ENCODE measurements around the gene U2AF1L4.

GRCh38 chr19:35793381-35794165 is 48.4 kb upstream of the U2AF1L4 start:
- TF ChIP-seq CTCF (IDR thresholded peaks at IDR 0.05) (no peak), POLR2A (IDR thresholded peaks at IDR 0.05; ENCODE audit: low read depth) (no peak), EP300 (IDR thresholded peaks at IDR 0.05) (no peak), POLR2AphosphoS5 (IDR thresholded peaks at IDR 0.05) (no peak)
